Tibial nerve (tissue), 4 donors: ENCODE data around the gene ZNF358. TPM values are rescaled to one million over a fixed set of nuclear protein-coding genes. Genes with fewer than 3 reads are reported as not detected.

ENCODE experiments used
- DNase-seq, 2 donors: peaks; one replicate each; pipeline ENCODE4 v3.0.0-alpha.2; 2019; ENCODE audit warnings: low spot score in 2 of 2
- H3K27ac ChIP-seq, 4 donors: fragments of 200-600 bp; sonication (generic) in 3 of 4; one replicate each; pipeline ENCODE4 v1.5.1; 2017 to 2019; ENCODE audit warnings: mild to moderate bottlenecking in 1 of 4
- H3K27me3 ChIP-seq, 2 donors: fragments of 200-600 bp; sonication (generic) in 1 of 2; one replicate each; pipeline versions ENCODE4 v1.5.1 to v1.6.0; 2017 to 2019
- H3K36me3 ChIP-seq, 3 donors: fragments of 200-600 bp; sonication (generic); one replicate each; pipeline ENCODE4 v1.5.1; 2018 to 2019
- H3K4me1 ChIP-seq, 4 donors: fragments of 200-600 bp; sonication (generic) in 3 of 4; one replicate each; pipeline ENCODE4 v1.5.1; 2017 to 2019
- H3K4me3 ChIP-seq, 4 donors: fragments of 200-600 bp; sonication (generic) in 3 of 4; one replicate each; pipeline ENCODE4 v1.5.1; 2017 to 2019; ENCODE audit warnings: mild to moderate bottlenecking in 1 of 4, moderate library complexity in 1 of 4
- H3K9me3 ChIP-seq, 4 donors: fragments of 200-600 bp; sonication (generic) in 3 of 4; one replicate each; pipeline ENCODE4 v1.5.1; 2017 to 2019
- CTCF ChIP-seq, 5 experiments: fragments of 200-600 bp in 3 of 5; fragments of 450-650 bp in 2 of 5; sonication (generic) in 3 of 5; IDR thresholded peaks; one replicate each; pipeline ENCODE4 v1.5.1; 2016 to 2019; ENCODE audit warnings: antibody characterized with exemption in 5 of 5, mild to moderate bottlenecking in 3 of 5, moderate library complexity in 2 of 5
- EP300 ChIP-seq, 2 donors: sonication (generic); formaldehyde crosslinking; IDR thresholded peaks; one replicate each; pipeline ENCODE4 v1.6.1; 2017; ENCODE audit warnings: antibody characterized with exemption in 2 of 2, mild to moderate bottlenecking in 1 of 2
- POLR2A ChIP-seq, 2 donors: fragments of 450-650 bp; IDR thresholded peaks; one replicate each; pipeline ENCODE4 v1.6.1; 2017; ENCODE audit warnings: antibody characterized with exemption in 2 of 2, mild to moderate bottlenecking in 2 of 2, moderate library complexity in 2 of 2
- WGBS, 2 donors: methylation state at CpG; one replicate each; pipeline ENCODE4 v1.1.5; 2018; 5-methylcytosine and 5-hydroxymethylcytosine counted together
- total RNA-seq, 4 donors: library from RNA; depleted of rRNA; stranded (reverse); fragments of >200 nt; gene quantifications; one replicate each; pipeline ENCODE4 v1.1.0, GENCODE V29; 2016

ZNF358 gene
- 10 to 100 TPM; 40.0 to 84.0 (median 69.2) TPM for total RNA-seq

GRCh38 chr19:7515645-7516151, at the start of gene ZNF358:
Gene ZNF358 (plus strand): TSS chr19:7516103. CDS start chr19:7519243, 3,140 bp downstream.
- Histone ChIP-seq H3K27ac (peak within 1 kb of the TSS; percentile 39 to 91 (median 85)), H3K36me3 (peaks cover 0 to 23% (median 0%) of the 10 kb centered on the region in 3 donors), H3K4me3 (peak within 1 kb of the TSS; percentile 55 to 92 (median 60)), H3K4me1 (peaks cover 0 to 27% (median 15%) of the 10 kb centered on the region in 4 donors), H3K27me3 (no peaks in the 10 kb centered on the region), H3K9me3 (no peaks in the 10 kb centered on the region)
- TF ChIP-seq CTCF (IDR thresholded peaks at IDR 0.05) (no peak), EP300 (IDR thresholded peaks at IDR 0.05) (no peak), POLR2A (IDR thresholded peaks at IDR 0.05) (no peak)
- DNase-seq = peak; percentile 36 to 43
- whole genome bisulfite sequencing, 2 donors = 1 to 2% methylated on average over 17 to 32 of the region's 33 CpGs

- no peaks in the 10 kb centered on the region for H3K9me3 ChIP-seq
- 94 to 96% methylated on average over 77 to 85 of the region's 86 CpGs for WGBS, 2 donors
- TF ChIP-seq CTCF (IDR thresholded peaks at IDR 0.05) (no peak), EP300 (IDR thresholded peaks at IDR 0.05) (no peak), POLR2A (IDR thresholded peaks at IDR 0.05) (no peak)
- H3K36me3 ChIP-seq = peaks cover 0 to 96% (median 43%) of the 10 kb centered on the region in 3 donors
- H3K27ac ChIP-seq = no peak overlapping the region
- DNase-seq = no peak
- H3K27me3 ChIP-seq = no peaks in the 10 kb centered on the region
- H3K4me1 ChIP-seq = no peaks in the 10 kb centered on the region
- no peak overlapping the region for H3K4me3 ChIP-seq
These were observed 48.6 kb upstream of the ZNF358 start for GRCh38 chr19:7467009-7467989.

GRCh38 chr19:7468840-7469239, 47.1 kb upstream of the ZNF358 start:
- Histone ChIP-seq H3K27me3 (no peaks in the 10 kb centered on the region), H3K27ac (no peak overlapping the region), H3K9me3 (no peaks in the 10 kb centered on the region), H3K36me3 (peaks cover 0 to 83% (median 29%) of the 10 kb centered on the region in 3 donors), H3K4me3 (no peak overlapping the region), H3K4me1 (no peaks in the 10 kb centered on the region)
- no peak for DNase-seq
- no peak for TF ChIP-seq POLR2A (IDR thresholded peaks at IDR 0.05)
- TF ChIP-seq EP300 (IDR thresholded peaks at IDR 0.05) = no peak
- no peak for TF ChIP-seq CTCF (IDR thresholded peaks at IDR 0.05)
- WGBS, 2 donors = 81 to 85% methylated on average over 15 to 21 of the region's 24 CpGs

- H3K27me3 ChIP-seq = no peaks in the 10 kb centered on the region
- no peak for TF ChIP-seq CTCF (IDR thresholded peaks at IDR 0.05)
- TF ChIP-seq POLR2A (IDR thresholded peaks at IDR 0.05) = no peak
- no peak for TF ChIP-seq EP300 (IDR thresholded peaks at IDR 0.05)
- peaks cover 0 to 73% (median 20%) of the 10 kb centered on the region in 3 donors for H3K36me3 ChIP-seq
- 86 to 94% methylated on average over 30 to 31 of the region's 31 CpGs for WGBS, 2 donors
- H3K4me3 ChIP-seq = no peak overlapping the region
- H3K9me3 ChIP-seq = no peaks in the 10 kb centered on the region
- DNase-seq = no peak
- H3K27ac ChIP-seq = no peak overlapping the region
- no peaks in the 10 kb centered on the region for H3K4me1 ChIP-seq
These were observed 46.1 kb upstream of the ZNF358 start for GRCh38 chr19:7469669-7470285.
